ELR (cell line): ENCODE measurements around the gene ANKS6.

ENCODE experiments used
- DNase-seq: peaks from one replicate; pipeline ENCODE4 v3.0.0-alpha.2; 2015; ENCODE audit warnings: low read depth

ANKS6 gene

DNA sequence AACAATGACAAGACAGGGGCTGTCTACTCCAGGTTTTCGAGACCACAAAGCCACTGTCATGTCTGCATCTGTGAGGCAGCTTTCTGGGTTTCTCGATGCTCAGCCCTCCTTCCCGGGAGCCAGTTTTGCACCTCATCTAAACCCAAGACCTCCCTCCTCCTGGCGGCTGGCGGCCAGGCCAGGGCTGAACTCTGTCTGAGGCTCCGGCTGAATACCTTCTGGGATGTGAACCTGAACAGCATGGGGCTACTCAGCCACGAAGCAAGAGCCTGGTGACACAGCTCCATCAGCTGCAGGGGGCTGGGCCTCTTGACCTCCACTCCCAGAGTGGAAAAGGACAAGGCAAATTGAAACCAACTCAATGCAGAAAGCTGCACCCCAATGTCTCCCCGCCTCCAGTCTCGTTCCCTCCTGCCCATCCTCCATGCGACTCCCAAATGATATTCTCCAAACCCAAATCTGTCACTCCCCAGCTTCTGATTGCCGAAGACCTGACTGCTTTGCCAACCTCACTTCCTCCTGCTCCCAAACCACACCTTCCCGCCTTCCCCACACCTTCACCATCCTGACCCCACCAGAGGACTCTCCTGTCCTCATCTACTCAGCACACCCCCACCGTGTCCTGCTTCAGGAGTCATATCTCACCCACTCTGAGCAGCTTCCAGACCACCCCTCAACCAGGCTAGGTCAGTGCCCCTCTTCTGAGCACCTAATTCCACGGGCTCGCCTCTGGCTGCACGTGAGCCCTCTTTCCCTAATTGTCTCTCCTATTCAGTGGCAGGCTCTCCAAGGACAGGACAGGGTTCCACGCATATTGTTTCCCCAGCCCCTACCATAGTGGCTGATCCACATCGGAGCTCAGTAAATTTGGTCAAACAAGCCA lies 4.5 kb downstream of the ANKS6 start:
- no peak for DNase-seq

DNA sequence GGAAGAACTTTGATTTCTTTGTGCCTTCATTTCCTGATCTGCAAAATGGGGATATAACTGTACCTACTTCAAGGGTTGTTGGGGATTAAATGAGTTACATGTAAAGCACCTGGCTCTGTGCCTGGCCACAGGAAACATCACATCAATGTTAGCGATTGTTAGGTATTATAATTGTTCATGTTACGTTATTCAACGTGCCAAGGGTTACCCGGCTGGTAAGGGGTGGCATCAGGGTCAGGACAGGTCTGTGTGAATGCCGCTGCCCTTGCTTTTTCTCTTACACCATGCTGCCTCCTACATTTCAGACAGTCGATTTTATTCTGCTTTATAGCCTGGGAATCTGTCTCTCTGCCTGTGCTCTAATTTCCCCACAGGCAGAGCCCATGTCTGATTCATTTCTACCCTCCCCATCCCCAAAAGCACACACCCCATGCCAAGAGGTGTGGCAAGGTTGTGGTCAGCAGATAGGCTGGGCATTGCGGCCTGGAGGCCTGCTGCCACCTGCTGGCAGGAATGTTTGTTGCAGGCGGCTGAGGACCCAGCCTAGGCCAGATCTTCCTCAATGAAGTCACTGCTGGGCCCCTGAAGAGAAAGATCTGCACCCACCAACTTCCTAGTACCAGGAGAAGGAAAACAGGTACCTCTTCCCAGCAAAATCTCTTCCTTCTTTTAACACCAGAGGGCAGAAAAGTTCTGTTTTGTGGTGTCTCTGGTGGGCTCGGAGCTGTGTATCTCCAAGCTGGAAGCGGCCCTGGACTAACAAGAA lies 5.3 kb downstream of the ANKS6 start:
- DNase-seq: peak; percentile 91

DNA sequence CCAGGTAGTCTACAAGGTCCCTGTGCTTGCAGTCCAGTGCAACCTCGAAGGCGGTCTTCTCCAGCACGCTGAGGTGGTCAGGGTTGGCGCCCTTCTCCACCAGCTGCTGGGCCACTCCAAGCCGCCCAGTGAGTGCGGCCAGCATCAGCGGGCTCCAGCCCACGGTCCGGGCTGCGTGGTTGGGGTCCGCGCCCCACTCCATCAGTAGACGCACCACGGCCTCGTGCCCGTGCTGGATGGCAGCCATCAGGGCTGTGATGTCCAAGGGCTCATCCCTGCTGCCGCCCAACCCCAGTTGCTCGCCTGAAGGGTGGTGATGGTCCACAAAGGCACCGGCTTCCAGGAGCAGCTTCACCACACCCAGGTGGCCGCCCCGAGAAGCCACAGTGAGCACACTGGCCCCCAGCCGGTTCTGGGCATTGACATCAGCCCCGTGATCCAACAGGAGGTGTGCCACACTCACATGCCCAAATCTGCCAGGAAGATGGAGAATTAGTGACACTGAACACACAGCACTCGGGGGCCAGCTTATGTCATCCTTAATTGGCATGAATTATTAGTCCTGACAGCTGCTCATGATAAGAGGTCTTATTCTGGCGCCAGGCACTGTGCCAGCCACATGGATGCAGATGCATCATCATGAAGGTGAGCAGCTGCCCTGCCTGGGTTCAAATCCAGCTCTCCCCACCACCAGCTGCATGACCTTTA lies 6.1 kb downstream of the ANKS6 start:
- DNase-seq: no peak

DNA sequence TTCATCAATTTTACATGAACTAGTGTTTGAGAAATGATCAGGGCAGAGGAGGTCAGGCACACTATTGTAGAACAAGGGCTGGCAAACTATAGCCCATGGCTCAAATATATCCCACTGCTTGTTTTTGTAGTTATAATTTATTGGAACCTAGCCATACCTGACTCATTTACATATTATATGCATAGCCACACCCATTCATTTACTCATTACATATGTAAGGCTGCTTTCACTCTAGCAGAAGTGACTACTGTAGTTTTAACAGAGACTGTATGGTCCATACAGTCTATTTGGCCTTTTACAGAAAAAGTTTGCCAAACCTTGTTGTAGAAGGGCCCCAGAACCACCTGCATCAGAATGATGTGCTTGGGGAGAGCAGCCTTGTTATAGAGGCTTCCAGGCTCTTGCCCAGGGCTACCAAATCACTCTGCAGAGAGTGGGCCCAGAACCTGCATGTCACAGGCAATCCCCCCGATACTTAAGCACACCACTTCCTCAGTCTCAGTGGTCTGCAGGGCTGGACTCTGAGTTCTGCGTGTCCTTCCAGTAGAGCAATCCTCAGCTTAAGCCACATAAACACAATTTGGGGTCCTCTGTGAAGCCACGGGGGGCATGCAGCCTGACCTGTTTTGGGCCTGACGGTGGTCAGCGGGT lies 6.7 kb downstream of the ANKS6 start:
- peak; percentile 27 for DNase-seq

DNA sequence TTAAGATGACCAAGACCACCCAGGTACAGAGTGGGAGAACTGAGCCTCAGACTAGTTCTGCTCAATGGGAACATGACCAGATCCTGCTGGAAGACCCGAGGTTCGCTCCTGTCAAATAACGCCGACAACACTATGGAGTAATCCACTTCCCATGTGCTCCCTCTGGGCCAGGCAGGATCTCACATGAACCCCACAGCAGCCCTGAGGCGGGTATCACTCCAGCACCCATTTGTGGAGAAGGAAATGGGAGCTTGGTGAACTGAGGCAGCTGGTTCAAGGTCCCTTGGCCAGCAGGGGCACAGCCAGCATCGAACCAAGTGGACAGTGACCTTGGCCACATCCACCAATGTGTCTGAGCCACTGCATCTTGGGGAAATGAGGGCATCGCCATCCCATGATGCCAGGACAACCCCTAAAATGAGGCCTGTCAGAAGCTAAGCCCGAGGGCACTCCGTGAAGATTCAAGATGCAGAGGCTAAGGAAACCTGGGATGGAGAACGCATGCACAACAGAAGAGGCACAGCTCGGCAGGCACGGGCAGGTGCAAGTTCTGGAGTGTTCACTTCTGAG lies 8.5 kb downstream of the ANKS6 start:
- no peak for DNase-seq

DNA sequence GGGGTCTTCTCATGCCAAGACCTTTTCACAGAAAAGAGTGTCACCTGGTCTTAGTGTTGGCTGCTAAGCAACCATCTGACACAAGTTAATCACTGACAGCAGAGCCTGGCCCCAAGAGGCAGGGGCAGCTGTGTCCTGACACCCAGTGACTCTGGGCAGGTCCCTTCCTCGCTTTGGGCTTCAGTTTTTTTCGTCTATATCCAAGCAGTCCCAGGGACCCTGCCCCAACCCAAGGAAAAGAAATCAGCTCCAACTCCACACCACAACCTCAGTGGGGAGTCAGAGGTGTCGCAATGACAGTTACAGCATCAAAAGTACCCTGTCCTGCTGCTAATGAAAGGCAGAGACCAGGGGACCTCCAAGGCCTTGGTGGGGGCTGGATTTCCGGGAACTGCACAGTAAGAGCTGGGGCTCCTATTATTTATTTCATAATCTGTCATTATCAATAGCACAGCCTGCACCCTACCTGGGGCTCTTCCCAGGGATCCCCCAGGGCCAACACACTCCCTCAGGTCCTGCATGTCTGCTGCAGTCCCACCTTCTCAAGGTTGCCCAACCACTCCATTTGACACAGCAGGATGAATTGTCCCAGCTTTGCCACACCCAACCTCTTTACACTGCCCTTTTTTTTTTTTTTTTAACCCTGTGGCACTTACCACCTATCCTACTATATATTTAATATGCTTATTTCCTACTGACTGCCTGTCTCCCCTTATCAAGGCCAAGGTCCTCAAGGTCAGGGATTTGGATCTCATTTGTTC lies 9.4 kb downstream of the ANKS6 start:
- DNase-seq: no peak

DNA sequence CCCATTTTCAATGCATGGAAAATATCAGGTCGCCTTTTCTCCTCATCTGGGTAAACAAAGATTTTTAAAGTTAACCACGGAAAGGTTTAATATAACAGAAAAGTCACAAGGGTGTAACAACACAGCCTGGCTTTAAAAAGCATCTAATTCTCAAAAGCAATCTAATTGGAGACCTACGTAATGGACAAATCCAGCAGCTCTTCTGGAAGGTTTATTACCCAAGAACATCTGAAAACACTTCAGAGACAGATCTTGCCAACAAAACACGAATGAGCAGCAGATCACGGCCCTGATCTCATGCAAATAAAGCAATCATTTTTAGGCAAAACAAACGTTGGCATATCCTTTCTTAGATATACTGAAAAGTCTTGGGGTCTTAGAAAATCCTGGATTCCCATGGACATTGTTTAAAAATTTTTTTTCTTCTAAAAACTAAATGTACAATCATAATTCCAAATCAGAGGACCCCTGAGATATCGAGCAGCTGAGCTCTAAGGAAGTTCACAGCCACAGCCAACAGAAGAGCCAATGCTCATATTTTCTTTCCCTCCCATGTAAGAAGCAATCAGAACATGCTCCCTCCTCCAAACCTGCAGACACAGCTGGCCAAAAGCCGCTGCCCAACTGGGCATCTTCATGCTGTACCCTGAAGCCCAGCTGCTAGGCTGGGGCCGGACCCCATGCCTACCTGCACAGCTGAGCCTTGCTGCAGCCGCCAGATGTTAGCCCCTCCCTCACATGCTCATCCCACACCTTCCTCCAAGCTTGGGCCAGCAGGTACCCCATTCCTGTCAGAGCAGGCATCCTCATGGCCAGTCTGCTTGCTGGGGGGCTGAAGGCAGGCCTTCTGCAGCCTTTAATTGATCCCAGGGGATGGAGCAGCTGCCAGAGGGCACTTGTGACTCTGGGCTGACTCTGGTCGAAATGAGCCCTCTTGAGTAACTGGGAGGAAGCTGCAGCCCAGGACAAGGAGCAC lies 11.2 kb downstream of the ANKS6 start:
- no peak for DNase-seq

DNA sequence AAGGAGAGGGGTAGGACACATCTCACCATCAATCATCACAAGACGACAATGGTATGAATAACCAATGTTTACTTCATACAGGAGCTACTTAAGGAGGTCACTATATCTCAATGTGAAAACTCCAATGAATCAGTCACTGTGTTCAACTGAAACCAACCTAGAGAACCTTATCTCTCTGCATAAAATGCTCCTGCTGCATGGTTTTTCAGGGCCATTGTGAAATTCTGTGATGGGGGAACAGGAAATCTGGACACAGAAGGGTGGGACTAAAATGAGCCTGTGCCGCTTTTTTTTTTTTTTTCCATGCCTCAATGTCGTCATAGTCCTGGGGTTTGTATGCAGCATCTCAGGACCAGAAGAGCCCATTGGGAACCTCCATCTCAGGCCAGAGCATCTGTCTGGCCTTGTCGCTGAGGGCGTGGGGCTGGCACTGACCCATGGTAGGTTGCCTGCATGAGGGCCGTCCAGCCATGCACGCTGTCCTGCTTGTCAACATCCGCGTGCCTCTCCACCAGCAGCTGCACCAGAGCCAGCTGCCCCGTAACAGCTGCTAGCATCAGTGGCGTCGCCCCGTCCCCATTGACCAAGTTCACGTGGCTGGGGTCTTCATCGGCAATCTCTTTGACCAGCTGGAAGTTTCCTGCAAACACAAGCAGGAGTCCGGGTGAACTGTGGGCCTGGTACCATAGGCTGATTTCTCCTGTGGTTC lies 12.7 kb downstream of the ANKS6 start:
- DNase-seq: no peak

DNA sequence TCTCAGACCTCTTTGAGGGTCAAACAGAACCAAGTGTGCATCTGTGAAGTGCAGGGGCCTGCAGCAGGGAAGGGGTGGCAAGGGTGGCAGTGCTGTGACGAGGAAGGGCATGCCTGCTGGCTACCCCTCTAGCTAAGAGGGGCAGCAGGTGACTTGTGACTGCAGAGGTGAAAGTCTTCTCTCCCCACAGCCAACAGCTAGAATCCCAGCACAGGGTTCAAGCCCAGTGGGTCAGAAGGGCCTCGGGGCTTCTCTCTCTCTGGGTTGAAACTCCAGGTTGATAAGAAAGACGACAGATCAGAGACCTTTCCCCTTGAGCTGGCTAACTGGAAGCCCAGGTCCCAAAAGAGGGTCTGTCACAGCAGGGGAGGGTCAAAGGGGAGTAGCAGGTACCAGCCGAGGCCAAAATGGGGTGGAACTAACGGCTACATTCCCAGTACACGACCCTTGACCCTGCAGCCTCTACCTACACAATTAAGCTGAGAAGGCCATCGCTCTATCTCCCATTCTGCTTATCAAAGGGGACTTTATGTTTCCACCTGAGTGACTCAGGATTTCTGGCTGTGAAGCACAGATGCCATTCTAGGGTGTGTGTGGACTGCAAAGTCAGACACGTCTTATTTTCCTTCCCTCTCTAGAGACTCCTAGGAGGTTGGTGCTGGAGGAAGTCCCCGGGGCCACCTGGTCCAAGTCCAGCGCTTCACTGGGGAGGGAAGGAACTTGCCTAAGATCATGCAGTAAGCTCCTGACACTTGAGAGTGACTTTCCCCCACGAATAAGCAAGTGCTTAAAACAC lies 14.6 kb downstream of the ANKS6 start:
- DNase-seq: no peak

DNA sequence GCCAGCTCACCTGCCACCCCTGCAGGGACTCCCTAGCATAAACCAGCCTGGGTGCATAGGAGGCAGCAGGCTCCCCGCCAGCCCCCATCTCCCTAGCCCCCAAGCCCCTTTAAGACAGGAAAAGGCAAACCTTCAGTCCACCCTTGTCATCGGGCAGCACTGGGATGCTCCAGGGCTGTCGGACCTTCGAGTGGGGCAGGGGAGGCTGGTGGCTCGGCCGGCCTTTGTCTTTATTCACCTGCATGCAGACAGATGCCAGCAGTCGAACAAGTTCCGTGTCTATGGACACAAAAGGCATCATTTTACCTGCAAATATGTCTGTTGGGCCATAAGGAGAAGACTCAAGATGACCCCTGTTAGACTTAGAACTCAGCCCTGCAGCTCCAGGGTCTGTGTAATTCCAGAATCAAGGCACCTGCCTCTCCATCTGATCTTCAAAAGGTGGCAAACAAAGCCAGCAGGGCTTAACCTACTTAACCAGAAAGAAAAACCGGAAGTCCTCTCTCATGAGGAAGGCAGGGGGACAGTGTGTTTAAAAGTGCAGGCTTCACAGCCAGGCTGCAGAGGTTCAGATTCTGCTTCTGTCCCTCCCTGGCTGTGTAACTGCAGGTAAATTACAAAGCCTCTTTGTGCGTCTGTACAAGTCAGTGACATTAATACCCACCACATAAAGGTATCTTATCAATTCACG lies 16.2 kb downstream of the ANKS6 start:
- DNase-seq: no peak

DNA sequence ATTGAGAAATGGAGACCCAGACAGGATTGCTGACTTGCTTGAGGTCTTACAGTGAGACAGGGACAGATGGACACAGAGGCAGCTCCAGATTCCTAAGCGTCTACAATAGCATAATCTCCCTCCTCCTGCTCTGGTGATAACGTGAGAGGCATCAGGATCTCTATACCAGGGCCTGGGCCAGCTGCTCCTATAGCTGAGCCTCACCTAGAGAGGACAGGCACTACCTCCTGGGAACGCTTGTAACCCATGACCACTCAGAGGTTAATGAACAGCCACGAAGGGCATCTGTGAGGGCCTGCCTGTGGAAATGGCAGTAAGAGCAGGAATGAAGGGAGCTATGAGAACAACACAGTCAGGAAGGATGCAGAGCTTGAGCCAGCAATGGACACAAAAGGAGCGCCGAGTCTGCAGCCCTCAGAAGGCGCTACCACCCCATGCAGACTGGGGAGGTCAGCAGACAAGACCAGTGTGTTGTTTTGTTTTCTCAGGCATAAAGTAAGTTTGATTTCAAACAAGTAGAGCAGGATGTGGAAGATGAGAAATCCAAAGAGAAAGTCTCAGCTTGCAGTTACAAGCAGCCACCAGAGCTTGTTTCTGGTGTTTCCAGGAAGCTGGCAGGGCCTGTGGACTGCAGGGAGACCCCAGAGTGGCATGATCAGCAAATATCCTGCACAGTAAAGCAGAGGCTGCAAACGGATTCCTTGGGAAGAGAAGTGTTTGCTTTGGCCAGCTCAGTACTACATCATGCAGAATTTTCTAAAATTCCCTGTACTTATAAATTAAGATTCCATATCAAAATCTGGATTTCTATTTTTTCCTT lies 17.4 kb downstream of the ANKS6 start:
- no peak for DNase-seq

DNA sequence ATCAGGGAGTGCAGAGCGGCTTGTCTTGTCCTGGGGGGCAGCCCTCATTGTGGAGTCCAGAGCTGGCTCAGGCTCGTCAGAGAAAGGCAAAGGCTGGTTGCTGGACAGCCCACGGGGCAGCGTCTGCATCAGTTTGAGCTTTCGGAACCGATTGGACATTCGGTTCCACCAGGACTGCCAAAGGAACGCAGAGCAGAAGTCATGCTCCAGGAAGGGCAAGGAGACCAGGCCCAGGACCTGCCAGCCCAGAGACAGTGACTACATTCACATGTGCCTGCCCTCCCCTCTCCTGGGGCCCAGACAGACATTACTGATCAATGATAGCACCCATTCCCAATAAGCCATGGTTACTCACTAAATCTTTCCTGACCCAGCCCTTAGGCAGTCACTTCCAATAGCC lies 18.1 kb downstream of the ANKS6 start:
- no peak for DNase-seq

DNA sequence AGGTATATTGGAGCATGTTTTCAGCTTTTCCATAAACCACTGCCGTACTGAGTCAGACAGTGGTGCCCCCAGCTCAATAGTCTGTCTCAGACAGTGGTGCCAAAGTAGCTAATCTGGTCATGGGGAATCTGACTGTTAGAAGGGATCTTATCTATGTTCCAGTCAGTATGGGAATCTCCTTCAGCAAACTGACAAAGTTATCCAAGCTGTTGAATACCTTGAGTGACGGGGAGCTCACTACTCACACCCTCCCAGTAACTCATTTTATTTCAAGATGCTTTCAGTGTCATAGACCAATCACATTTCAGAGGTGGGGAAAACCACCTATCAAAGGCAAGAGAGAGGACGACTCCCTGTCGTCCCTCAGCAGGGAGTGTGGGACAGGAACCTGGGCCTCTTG lies 18.7 kb downstream of the ANKS6 start:
- DNase-seq: no peak

DNA sequence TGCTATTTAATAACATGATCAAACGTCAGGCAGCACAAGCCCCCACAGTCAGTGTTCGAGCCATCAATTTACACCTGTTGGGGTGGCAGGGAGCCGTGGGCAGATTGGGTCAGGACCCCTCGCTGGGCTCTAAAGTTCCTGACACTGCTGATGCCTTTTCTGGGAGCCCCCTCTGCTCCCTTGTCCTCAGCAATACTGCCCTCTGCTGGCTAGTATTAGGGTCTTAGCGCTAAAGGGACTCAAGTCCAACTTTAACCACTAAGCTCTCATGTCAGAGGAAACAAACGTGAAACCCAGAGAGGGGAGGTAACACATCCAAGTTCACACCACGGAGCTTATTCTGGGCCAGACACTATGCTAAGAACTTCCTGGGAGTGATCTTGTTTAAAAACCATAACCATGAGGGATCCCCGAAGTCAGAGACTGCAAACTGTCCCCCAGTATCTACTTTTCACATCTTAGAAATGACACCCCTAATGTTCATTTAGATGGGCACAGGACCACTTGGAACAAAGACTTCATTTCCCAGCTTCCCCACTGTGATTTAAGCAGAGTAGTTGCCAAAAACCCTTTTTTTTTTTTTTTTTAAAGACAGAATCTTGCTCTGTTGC lies 20.4 kb downstream of the ANKS6 start:
- peak; percentile 83 for DNase-seq

DNA sequence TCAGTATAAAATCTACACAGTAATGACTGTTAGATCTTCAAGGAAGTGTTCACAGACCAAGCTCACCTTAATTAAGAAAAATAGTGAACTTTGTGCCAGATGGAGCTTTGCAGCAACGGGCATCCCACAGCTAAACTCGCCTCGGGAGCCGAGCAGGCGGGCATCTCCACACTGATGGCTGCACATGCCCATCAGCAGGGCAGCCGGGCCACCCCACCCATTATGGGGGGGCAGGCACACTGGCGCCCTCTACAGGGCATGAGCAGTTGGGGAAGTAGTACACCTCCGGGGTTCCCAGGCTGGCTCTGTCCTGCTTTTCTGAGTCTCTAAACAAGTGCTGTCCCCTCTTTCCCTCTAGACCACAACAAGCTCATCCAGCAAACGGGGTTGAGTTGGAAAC lies 21.6 kb downstream of the ANKS6 start:
- DNase-seq: peak; percentile 44

DNA sequence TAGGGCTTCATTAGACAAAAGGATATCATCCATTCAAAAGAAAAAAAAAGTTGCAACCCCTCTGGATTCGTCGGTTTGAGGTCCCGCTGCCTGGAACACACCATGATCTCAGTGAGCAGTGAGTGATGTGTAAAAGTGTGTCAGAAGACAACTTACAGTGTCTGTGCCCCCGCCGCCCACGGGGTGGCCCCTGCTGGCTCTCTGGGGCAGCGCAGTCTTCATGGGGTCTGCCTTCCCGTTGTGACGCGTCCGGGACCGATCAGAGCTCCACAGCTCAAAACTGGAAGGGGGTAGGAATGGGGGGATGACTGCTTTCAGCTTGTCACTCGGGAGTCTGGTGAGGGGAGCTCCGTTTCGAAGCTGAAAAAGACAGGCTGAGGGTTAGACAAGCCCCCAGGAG lies 22.6 kb downstream of the ANKS6 start:
- DNase-seq: no peak
